GM19239 (cell line): ENCODE results near the gene B3GALT4.

Experiments used
- DNase-seq: peaks from one replicate; pipeline ENCODE4 v3.0.0; 2011; ENCODE audit warnings: low spot score; ENCODE audit not compliant: insufficient read length
- FAIRE-seq: peaks from 2 replicates; lab custom pipeline; 2011; peaks lifted over from hg19 to GRCh38; lab: Jason Lieb, UNC

Gene B3GALT4

GRCh38 chr6:33288921-33289783, 12.2 kb downstream of the B3GALT4 start, which contains the start of the genes PFDN6 and WDR46:
TSS of gene PFDN6 (plus strand) at chr6:33289601. CDS start at chr6:33289857, 256 bp downstream.
TSS of gene WDR46 (minus strand) at chr6:33289239. CDS start at chr6:33289170, 69 bp downstream.
- FAIRE-seq: peak; percentile 95
- DNase-seq: peak; percentile 82

GRCh38 chr6:33289784-33290315, 12.9 kb downstream of the B3GALT4 start:
- FAIRE-seq (peak; percentile 23), DNase-seq (no peak)

GRCh38 chr6:33290459-33290858, 13.5 kb downstream of the B3GALT4 start:
- DNase-seq (no peak), FAIRE-seq (no peak)

DNA sequence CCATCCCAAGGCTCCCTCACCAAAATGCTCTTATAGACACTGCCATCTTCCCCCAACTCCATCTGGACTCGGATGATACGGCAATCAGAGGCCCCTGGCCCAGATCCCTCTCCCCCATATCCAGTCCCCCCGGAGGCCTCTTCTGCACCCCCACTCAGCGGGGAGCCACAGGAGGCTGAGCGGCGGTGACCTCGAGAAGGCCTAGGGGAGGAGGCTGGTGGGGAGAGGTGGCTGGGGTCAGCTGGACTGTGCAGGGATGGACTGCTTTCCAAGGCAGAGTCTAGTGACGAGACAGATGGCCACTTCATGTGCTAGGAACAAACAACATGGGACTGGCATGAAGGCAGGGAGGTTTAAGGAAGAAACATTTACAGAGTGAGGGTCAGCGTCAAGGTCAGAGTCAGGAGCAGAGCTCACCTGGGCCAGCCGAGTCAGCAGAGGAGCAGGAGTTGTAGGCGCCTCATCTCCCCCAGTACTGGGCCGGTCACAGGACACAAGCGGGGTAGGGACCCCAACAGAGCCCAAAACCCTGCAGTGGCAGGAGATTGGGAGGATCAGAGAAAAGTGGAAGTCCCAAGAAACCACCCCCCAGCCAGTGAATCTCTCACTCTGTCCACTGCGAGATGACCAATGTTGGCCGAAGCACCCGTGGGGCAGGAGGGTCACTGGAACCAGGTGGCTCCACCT, 16.2 kb downstream of the B3GALT4 start:
- DNase-seq (no peak), FAIRE-seq (no peak)

DNA sequence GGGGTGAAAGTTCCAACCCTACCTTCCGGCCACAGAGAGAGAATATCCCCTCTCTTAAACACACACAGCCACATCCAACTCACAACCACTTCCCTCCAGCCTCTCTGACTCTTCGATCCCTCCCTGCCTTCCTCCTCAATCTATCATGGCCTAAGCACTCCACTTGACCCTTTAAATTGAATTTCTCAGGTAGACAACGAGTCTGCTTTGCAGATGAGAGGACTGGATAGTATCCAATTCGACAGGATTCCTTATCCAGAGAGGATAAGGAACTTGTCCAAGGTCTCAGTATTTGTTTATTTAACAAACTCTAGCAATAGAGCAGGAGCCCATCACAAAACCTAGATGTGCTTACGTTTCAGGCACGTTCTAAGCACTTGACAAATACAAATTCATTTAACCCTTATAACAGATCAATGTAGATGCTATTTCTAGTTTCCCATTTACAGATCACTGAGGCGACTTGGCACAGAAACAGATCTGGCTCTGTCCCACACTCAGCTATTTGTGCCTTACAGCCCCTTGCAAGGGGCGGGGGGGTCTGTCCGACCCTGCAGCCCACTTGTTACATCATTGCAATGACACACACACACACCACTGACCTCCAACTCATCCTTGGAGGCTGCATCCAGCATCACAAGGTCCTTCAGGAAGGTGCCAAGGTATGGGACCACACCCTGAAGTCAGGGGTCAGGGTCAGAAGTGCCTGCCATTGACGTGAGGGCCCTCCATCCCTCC, 17.3 kb downstream of the B3GALT4 start:
- no peak for FAIRE-seq

GRCh38 chr6:33295621-33296369, 18.9 kb downstream of the B3GALT4 start:
- DNase-seq (no peak), FAIRE-seq (no peak)

More for the DNA sequence above, 17.3 kb downstream of the B3GALT4 start:
- no peak for DNase-seq

DNA sequence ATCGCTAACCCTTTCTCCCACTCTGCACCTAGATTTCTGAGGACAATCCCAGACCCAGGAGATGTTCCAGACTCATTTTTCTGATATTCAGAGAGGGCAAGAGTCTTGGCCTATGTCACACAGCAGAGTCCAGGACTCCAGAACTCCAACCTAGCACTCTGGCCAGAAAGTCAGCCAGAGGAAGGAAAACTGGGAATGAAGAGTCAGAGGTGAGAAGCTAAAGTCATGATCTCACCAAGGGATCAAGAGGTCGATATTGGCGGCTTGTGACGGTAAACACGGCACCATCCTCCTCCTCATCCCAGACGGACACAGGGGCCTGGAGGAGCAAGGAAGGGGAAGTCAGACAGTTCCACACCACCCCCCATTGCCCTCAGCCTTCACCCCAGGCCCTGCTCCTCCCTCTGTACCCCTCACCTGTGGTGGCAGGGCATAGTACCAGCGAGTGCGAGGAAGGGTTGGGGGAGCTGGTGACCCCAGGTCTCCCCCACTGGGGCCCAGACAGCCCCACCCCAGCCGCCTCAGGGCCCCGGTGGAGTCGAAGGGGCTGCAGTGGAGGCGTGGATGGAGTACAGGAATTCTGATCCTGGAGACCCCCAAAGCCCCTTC, 20.0 kb downstream of the B3GALT4 start:
- no peak for DNase-seq
- FAIRE-seq: no peak

- FAIRE-seq (no peak), DNase-seq (no peak)
Measured at GRCh38 chr6:33297406-33297955, 20.6 kb downstream of the B3GALT4 start.

GRCh38 chr6:33297956-33298772, 21.2 kb downstream of the B3GALT4 start:
- DNase-seq: peak; percentile 61
- peak; percentile 56 for FAIRE-seq

GRCh38 chr6:33298773-33299236, 21.9 kb downstream of the B3GALT4 start, which contains the start of gene RGL2:
TSS of gene RGL2 (minus strand) at chr6:33298942. CDS start at chr6:33298610, 332 bp downstream.
- DNase-seq (peak; percentile 38), FAIRE-seq (peak; percentile 4)

- FAIRE-seq: peak; percentile 94
- peak; percentile 82 for DNase-seq
Measured at GRCh38 chr6:33299237-33299944, 22.5 kb downstream of the B3GALT4 start.

DNA sequence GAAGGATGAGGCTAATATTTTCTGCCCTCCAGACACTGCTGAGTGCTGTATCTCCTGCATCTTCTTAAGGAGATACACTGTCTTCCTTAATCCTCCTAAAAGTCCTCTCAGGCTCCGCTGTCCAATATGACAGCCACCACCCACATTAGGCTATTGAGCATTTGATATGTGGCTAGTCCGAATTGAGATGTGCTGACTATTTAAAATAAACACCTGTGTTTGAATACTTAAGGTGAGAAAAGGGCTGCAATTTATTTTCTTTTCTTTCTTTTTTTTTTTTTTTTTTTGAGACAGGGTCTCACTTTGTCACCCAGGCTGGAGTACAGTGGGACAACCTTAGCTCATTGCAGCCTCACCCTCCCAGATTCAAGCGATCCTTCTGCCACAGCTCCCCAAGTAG, 25.0 kb downstream of the B3GALT4 start:
- FAIRE-seq: no peak

DNA sequence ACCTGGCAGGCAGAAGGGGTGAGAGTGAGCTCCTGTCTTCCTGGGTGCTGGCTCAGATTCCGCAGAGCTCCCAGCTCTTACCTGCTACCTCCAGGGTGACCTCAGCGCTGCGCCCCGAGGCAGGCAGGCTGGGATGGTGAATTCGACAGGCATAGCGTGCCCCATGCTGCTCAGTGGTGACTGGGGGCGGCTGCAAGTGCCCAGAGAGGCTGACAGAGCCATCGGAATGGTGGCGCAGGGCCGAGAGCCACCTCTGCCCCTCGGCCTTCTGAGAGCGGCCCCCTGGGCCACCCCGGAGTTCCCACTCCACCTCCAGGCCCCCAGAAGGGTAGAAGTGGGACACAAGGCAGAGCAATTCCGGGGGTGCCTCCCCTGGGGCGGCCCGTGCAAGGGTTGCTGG, 27.3 kb downstream of the B3GALT4 start:
- no peak for DNase-seq

More for the DNA sequence above, 25.0 kb downstream of the B3GALT4 start:
- DNase-seq: no peak

DNA sequence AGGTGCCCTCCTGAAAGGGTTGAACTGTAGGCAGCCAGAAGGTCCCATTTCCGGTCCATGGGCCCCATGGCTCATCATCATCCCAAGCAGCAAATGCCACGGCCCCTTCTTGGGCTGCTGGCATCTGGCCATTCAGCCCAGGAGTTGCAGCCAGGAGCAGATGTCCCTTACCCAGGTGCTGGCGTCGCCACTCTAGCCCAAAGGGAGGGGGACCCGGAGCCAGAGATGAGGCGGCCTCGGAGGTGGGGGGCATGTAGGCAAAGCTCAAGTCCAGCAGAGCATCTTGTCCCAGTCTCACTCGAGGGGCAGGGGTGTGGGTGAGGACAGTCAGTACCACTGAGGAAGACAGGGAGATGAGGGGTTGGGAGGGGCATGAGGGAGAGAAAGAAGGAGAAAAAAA, 28.1 kb downstream of the B3GALT4 start:
- FAIRE-seq (no peak), DNase-seq (no peak)

More for the DNA sequence above, 27.3 kb downstream of the B3GALT4 start:
- FAIRE-seq: no peak

DNA sequence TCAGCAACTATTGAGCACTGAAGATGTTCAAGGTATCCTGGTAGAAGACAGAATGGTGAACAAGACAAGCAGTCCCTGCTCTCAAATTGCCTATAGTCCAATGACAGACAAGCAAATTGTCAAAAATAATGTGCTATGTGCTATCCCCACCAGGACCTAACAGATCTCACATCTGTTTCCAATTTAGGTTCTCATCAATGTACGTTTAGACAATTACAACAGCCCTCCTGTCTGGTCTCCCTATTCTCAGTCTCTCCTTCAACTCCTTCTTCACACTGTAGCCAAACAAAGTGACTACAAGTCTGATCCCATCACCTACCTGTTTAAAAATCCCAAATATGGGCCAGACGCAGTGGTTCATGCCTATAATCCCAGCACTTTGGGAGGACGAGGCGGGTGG, 29.4 kb downstream of the B3GALT4 start:
- DNase-seq (no peak), FAIRE-seq (no peak)

DNA sequence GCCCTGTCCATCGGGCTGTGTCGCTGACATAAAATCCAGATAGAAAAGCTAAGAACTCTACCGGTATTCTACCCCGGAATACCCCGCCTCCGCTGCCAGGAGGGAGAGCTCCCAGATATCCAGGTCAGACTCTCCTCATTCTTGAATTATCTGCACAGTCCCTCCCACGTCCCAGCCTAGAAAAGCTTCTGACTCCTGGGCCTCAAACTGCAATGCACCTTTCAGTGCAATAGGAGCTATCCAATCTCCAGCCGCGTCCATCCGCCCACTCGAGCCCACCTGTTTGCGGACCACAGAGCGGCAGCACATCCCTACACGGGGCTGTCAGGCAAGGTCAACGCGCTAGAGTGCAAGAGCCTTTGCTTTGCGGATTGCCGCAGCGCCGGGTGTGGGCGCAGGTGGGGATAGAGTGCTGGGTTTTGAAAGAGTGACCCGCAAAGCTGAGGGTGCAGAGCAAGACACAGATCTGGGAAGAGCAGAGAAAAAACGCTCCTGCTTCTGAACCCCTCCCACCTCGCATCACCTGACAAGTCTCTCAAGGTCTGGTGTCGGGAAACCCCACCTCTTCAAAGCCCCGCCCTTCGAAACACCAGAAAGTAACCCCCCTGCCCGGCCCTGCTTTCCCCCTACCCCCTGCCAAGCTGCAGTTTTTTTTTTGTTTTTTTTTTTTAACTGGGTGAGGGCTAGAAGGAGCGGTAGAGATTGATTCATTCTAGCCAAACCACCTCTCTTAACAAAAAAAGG, 35.6 kb downstream of the B3GALT4 start:
- DNase-seq (peak; percentile 80), FAIRE-seq (peak; percentile 71)
